Measurements from ENCODE around the gene SAMD8. TPM values are rescaled to one million over a fixed set of nuclear protein-coding genes. Genes with fewer than 3 reads are reported as not detected.

Gene SAMD8
- 18.7 and 28.5 TPM in 2 replicates for total RNA-seq

- H3K4me3 ChIP-seq (ENCODE audit: low read depth, low read length): peak within 1 kb of the TSS; percentile 98
- TF ChIP-seq CTCF (IDR thresholded peaks at IDR 0.05; ENCODE audit: insufficient read depth, low read depth, low read length): peak; percentile 8
- peak; percentile 96 for DNase-seq (ENCODE audit: low read depth)
Observed at GRCh38 chr10:75111365-75111906, at the start of gene SAMD8. Gene SAMD8, plus strand, starts transcription at chr10:75111656. Its CDS starts 38,873 bp downstream, at chr10:75150529.

GRCh38 chr10:75061709-75062505, 49.5 kb upstream of the SAMD8 start:
- no peak overlapping the region for H3K4me3 ChIP-seq (ENCODE audit: low read depth, low read length)
- no peak for TF ChIP-seq CTCF (IDR thresholded peaks at IDR 0.05; ENCODE audit: insufficient read depth, low read depth, low read length)
- no peak for DNase-seq (ENCODE audit: low read depth)

- no peak for TF ChIP-seq CTCF (IDR thresholded peaks at IDR 0.05; ENCODE audit: insufficient read depth, low read depth, low read length)
- no peak overlapping the region for H3K4me3 ChIP-seq (ENCODE audit: low read depth, low read length)
- peak; percentile 21 for DNase-seq (ENCODE audit: low read depth)
Observed at GRCh38 chr10:75062506-75063299, 48.8 kb upstream of the SAMD8 start.

GRCh38 chr10:75063461-75064230, 47.8 kb upstream of the SAMD8 start:
- H3K4me3 ChIP-seq (ENCODE audit: low read depth, low read length): no peak overlapping the region
- TF ChIP-seq CTCF (IDR thresholded peaks at IDR 0.05; ENCODE audit: insufficient read depth, low read depth, low read length): no peak
- no peak for DNase-seq (ENCODE audit: low read depth)

- H3K4me3 ChIP-seq (ENCODE audit: low read depth, low read length): no peak overlapping the region
- no peak for TF ChIP-seq CTCF (IDR thresholded peaks at IDR 0.05; ENCODE audit: insufficient read depth, low read depth, low read length)
Observed at GRCh38 chr10:75065076-75065475, 46.4 kb upstream of the SAMD8 start.

GRCh38 chr10:75066271-75066670, 45.2 kb upstream of the SAMD8 start:
- no peak overlapping the region for H3K4me3 ChIP-seq (ENCODE audit: low read depth, low read length)
- TF ChIP-seq CTCF (IDR thresholded peaks at IDR 0.05; ENCODE audit: insufficient read depth, low read depth, low read length): no peak
- no peak for DNase-seq (ENCODE audit: low read depth)

More at GRCh38 chr10:75065076-75065475, 46.4 kb upstream of the SAMD8 start:
- DNase-seq (ENCODE audit: low read depth): no peak

Measured in fibroblast of villous mesenchyme (primary cell).